Left ventricle myocardium inferior (tissue), 1 donor: ENCODE measurements around the gene TIMM50. TPM values are rescaled to one million over a fixed set of nuclear protein-coding genes. Genes with fewer than 3 reads are reported as not detected.
"Not testable (repeated sequence)": the region's sequence is repeated elsewhere in the genome, so short reads cannot be mapped to it uniquely, and the experiment has no call there.

Source experiments
- DNase-seq: peaks from one replicate; pipeline ENCODE4 v3.0.0-alpha.2; 2020
- H3K27ac ChIP-seq: fragments of 200-600 bp; replicated peaks from 2 replicates; pipeline ENCODE4 v1.8.0; 2021
- H3K27me3 ChIP-seq: fragments of 200-600 bp; 2 replicates; pipeline ENCODE4 v1.8.0; 2021; ENCODE audit warnings: low read depth
- H3K36me3 ChIP-seq: fragments of 200-600 bp; 2 replicates; pipeline ENCODE4 v1.8.0; 2021
- H3K4me1 ChIP-seq: fragments of 200-600 bp; 2 replicates; pipeline ENCODE4 v1.8.0; 2021
- H3K4me3 ChIP-seq: fragments of 200-600 bp; 2 replicates; pipeline ENCODE4 v1.8.0; 2021; ENCODE audit warnings: mild to moderate bottlenecking, moderate library complexity
- H3K9me3 ChIP-seq: fragments of 200-600 bp; replicated peaks from 2 replicates; pipeline ENCODE4 v1.8.0; 2021
- CTCF ChIP-seq: fragments of 200-600 bp; IDR thresholded peaks from 2 replicates; pipeline ENCODE4 v1.8.0; 2021; ENCODE audit warnings: antibody characterized with exemption, mild to moderate bottlenecking, borderline replicate concordance
- intact Hi-C: fragments of 100-400 bp; cut with micrococcal nuclease; formaldehyde crosslinking; loops from one replicate; pipeline ENCODE4 v1.11.0; 2022
- total RNA-seq: library from RNA; stranded (reverse); fragmentation: NEBNext Ultra II Directional; extraction: Animal tissue kit (Norgen Biotek cat#: 25700); gene quantifications from one replicate; pipeline ENCODE4 v1.2.1, GENCODE V29; 2021
- donor health status: DM: no; HTN: yes; CAD: no; lungs with severe emphysema.

TIMM50 gene
- total RNA-seq, 1 donor from 2014 or later, result 73.8 TPM

DNA sequence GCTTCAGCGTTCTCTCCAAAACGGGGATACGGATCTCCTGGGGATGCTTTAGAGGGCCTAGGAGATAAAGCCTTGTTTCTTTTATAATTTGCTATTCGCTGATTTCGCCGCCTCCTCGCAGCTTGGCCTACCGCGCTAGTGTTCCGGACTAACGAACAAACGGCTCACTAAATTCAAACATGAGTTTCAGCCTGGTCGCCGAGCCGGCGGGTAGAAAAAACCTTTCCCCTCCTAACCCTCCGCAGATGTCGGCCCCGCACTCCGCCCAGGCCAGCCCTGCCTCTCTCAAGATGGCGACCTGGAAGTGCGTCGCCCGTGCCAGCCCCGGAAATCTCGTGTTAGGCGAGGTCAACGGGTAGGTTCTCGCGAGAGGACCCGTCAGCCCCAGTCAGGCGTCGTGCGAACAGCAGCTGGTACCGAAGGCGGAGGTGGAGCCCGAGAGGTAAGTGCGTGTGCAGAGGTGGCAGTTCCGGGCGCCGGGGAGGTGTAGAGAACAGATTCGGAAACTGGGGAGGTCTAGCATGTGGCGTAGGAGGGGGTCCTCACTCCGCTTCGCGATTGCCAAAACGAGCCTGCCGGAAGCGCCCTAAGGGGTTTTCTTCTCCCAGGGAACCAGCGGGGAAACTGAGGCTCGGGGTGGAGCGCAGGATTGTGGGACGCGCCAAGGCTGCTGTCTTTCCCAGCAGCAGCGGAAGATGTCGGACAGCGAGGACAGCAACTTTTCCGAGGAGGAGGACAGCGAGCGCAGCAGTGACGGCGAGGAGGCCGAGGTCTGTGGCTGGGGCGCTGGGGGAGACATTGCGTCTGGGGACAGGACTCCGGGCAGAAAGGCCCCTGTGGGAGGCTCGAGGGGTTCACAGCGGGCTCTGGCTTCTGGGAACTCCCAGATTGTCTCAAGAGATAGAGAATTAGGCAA lies 35.2 kb upstream of the TIMM50 start, which contains the start of gene SUPT5H:
Gene SUPT5H (plus strand): TSS at position 387 of the 916 bp plus-strand sequence. CDS start 309 bp downstream, at position 696.
- no peak for TF ChIP-seq CTCF
- peak within 1 kb of the TSS; percentile 99 for H3K4me3 ChIP-seq
- H3K27me3 ChIP-seq, result no peaks in the 10 kb centered on the region
- H3K36me3 ChIP-seq, result peaks cover 13% of the 10 kb centered on the region
- intact Hi-C loops, result no loop called here
- DNase-seq, result peak; percentile 97
- H3K27ac ChIP-seq, result peak within 1 kb of the TSS; percentile 94
- peaks cover 63% of the 10 kb centered on the region for H3K4me1 ChIP-seq
- H3K9me3 ChIP-seq, result no peaks in the 10 kb centered on the region

GRCh38 chr19:39446365-39447084 lies 34.1 kb upstream of the TIMM50 start:
- Histone ChIP-seq H3K27ac (peak overlapping the region; percentile 94), H3K4me1 (peaks cover 71% of the 10 kb centered on the region), H3K36me3 (peaks cover 13% of the 10 kb centered on the region), H3K27me3 (no peaks in the 10 kb centered on the region), H3K4me3 (peak overlapping the region; percentile 99), H3K9me3 (no peaks in the 10 kb centered on the region)
- no peak for DNase-seq
- intact Hi-C loops, result no loop called here
- TF ChIP-seq CTCF, result no peak

DNA sequence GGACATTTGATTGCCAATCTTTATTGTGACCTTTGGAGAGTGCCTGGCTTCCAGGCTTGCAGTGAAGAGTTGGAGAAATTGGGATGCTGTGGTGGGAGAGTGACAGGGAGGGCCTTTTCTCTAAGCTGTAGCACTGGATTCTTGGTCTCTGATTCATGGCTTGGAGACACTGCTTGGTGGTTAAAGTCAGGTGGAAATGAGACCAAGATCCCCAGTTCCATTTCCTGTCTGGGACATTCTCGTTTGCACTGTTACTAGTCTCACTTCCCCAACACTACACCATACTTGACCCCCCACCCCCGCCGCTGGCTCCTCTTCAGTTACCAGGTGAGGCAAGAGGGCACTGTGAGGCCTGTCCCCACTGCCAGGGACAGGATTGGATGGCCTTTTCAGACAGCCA lies 32.4 kb upstream of the TIMM50 start:
- TF ChIP-seq CTCF, result no peak
- Histone ChIP-seq H3K4me3 (no peak overlapping the region), H3K27me3 (no peaks in the 10 kb centered on the region), H3K4me1 (peaks cover 82% of the 10 kb centered on the region), H3K36me3 (peaks cover 20% of the 10 kb centered on the region), H3K27ac (no peak overlapping the region), H3K9me3 (no peaks in the 10 kb centered on the region)
- intact Hi-C loops, result no loop called here
- no peak for DNase-seq

DNA sequence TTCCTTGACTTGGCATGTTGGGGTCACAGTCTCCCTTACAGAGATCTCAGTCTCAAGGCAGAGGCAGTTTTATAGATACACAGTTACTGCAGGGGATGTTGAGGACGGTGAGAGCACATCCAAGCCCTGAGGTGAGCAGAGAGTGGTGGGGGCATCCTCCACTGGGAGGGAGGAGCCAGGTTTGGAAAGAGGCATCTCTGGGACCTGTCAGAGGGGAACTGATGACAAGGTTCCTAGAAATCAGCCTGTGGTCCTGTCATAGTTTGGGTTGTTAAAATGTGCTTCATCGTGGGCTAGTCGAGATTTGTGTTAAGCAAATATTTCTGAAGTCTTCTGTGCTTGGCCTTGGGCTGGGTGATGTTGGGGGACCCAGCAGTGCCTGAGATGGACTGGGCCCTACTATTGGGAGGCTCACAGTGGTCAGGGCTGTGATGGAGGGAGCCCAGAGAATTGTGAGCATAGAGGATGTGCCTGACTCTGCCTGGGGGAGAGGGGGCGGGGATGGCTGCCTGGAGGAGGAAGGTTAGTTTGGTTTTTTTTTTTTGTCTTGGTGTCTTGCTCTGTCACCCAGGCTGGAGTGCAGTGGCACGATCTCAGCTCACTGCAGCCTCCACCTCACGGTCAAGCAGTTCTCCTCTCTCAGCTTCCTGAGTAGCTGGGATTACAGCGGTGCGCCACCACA lies 31.4 kb upstream of the TIMM50 start:
- H3K9me3 ChIP-seq, result no peaks in the 10 kb centered on the region
- intact Hi-C loops, result no loop called here
- TF ChIP-seq CTCF, result no peak
- no peak overlapping the region for H3K27ac ChIP-seq
- H3K4me1 ChIP-seq, result peaks cover 80% of the 10 kb centered on the region
- peaks cover 30% of the 10 kb centered on the region for H3K36me3 ChIP-seq
- no peak overlapping the region for H3K4me3 ChIP-seq
- no peak for DNase-seq
- H3K27me3 ChIP-seq, result no peaks in the 10 kb centered on the region

DNA sequence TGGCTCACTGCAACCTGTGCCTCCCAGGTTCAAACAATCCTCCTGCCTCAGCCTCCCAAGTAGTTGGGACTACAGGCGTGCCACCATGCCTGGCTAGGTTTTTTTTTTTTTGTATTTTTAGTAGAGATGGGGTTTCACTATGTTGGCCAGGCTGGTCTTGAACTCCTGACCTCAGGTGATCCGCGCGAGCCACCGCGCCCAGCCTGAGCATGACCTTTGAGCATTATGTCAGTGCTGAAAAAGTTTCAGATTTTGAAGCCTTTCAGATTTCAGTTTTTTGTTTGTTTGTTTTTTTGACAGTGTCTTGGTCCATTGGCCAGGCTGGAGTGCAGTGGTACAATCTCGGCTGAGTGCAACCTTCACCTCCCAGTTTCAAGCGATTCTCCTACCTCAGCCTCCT lies 29.4 kb upstream of the TIMM50 start:
- H3K4me3 ChIP-seq, H3K9me3 ChIP-seq, intact Hi-C loops, H3K27me3 ChIP-seq, DNase-seq, H3K27ac ChIP-seq: not testable (repeated sequence)
- Histone ChIP-seq H3K36me3 (peaks cover 37% of the 10 kb centered on the region), H3K4me1 (peaks cover 62% of the 10 kb centered on the region)
